ENCODE measurements around the gene LMO4. TPM values are rescaled to one million over a fixed set of nuclear protein-coding genes. Genes with fewer than 3 reads are reported as not detected.
A peak's percentile ranks its signal among the peaks of the same experiment; 100 is the strongest.

The LMO4 gene
- total RNA-seq, 2 donors from 2014 or later = 43.2 to 50.6 TPM

DNA sequence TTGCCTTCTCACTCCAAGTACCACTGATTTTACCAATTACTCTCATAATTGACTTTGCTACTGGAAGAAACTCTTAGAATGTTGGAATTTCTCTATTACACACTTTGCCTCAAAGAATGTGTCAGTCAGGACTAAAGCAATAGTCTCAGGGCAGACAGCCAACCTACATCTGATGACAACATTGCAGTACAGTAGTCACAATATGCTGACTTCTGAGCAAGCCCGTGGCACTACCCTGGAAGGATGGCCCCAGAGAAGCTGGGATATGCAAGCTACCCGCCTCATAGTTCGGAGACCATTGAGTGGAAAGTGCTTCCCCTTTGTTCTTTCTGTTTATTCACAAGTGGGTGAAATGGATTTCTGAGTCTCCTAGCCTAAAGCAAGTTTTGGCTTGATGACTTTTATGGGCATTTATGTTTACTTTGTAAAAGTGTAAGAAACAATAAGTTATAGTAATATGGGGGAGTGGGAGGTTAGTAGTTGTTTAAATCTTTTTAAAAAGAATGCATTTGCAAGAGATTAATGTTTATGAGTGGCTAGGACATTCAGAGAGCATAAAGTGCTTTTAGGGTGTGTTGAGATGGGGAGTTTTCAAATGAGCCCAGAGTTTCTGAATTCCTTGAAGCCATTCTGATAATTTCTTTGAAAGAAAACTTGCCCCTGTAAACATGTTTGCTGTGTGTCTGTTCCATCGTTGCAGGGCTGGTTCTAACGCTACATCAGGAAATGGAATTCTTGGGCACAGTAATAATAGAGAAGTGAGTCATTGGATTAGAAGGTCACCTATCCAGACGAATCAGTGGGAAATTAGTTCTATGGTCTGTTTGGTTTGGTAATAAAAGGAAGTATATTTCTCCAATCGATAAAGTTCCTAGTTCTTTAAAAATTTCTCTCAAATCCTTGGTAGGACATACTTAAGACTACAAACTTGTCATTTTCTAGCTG lies 63.8 kb downstream of the LMO4 start:
- peak; percentile 65 for ATAC-seq
- intact Hi-C loops (cut with DNase I) = no loop called here

GRCh38 chr1:87393445-87394085 lies 64.9 kb downstream of the LMO4 start:
- DNase-seq = no peak
- ATAC-seq = peak in 1 of 2 donors; percentile 55
- intact Hi-C loops (cut with DNase I) = no loop called here

More for the DNA sequence above, 63.8 kb downstream of the LMO4 start:
- no peak for DNase-seq

GRCh38 chr1:87394513-87394912 lies 65.8 kb downstream of the LMO4 start:
- intact Hi-C loops (cut with DNase I) = no loop called here
- DNase-seq = no peak
- ATAC-seq = no peak

DNA sequence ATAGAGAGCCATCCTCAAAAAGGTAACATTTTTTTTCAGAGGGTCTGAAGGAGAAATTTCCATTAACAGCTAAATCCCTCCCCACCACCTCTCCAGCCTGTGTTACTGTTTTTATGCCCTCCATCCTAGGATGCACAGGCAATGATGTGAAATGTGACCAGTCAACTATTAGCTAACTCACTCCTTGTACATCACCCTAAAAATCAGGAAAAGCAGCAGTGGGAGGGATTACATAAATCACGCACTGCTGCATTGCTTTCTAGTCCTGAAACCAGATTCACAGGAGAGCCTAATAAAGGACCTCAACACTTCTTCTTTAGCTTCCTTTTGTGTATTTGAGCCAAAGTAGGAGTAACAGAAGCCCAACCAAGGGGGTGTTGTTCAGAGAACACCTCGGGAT lies 66.3 kb downstream of the LMO4 start:
- DNase-seq = no peak
- intact Hi-C loops (cut with DNase I) = no loop called here
- no peak for ATAC-seq

Data from left cardiac atrium (tissue), 4 donors.